Smooth muscle cell (in vitro differentiated cells): ENCODE results near the gene PCSK4. TPM values are rescaled to one million over a fixed set of nuclear protein-coding genes. Genes with fewer than 3 reads are reported as not detected.

ENCODE experiments used
- DNase-seq: peaks from one replicate; lab custom pipeline; 2025; ENCODE audit not compliant: unreplicated experiment; lab: John Stamatoyannopoulos, UW
- H2AFZ ChIP-seq: fragments of 200-600 bp; sonication (generic); 2 replicates; pipeline ENCODE4 v1.6.0; 2016; ENCODE audit warnings: antibody characterized with exemption, low read depth, mild to moderate bottlenecking
- H3F3A ChIP-seq: fragments of 200-600 bp; sonication (generic); 2 replicates; pipeline ENCODE4 v1.6.0; 2017; ENCODE audit warnings: antibody characterized with exemption, low read depth
- H3K27ac ChIP-seq: fragments of 200-600 bp; sonication (generic); 2 replicates; pipeline ENCODE4 v1.5.1; 2016; ENCODE audit warnings: low read depth, mild to moderate bottlenecking
- H3K27me3 ChIP-seq: fragments of 200-600 bp; sonication (generic); 2 replicates; pipeline ENCODE4 v1.6.1; 2016; ENCODE audit warnings: low read depth, mild to moderate bottlenecking
- H3K36me3 ChIP-seq: fragments of 200-600 bp; sonication (generic); 2 replicates; pipeline ENCODE4 v1.5.1; 2016; ENCODE audit warnings: low read depth
- H3K4me1 ChIP-seq: fragments of 200-600 bp; sonication (generic); 2 replicates; pipeline ENCODE4 v1.5.1; 2016; ENCODE audit warnings: low read depth
- H3K4me2 ChIP-seq: fragments of 200-600 bp; sonication (generic); 2 replicates; pipeline ENCODE4 v1.6.0; 2016; ENCODE audit warnings: mild to moderate bottlenecking
- H3K4me3 ChIP-seq: fragments of 200-600 bp; sonication (generic); 2 replicates; pipeline ENCODE4 v1.5.1; 2016; ENCODE audit warnings: mild to moderate bottlenecking
- H3K79me2 ChIP-seq: fragments of 200-600 bp; sonication (generic); 2 replicates; pipeline ENCODE4 v1.6.0; 2016; ENCODE audit warnings: low read depth, mild to moderate bottlenecking
- H3K9ac ChIP-seq: fragments of 200-600 bp; sonication (generic); 2 replicates; pipeline ENCODE4 v1.6.0; 2016; ENCODE audit warnings: low read depth
- H3K9me3 ChIP-seq: fragments of 200-600 bp; sonication (generic); replicated peaks from 2 replicates; pipeline ENCODE4 v1.5.1; 2016; ENCODE audit warnings: low read depth
- H4K20me1 ChIP-seq: fragments of 200-600 bp; sonication (generic); 2 replicates; pipeline ENCODE4 v1.6.0; 2016; ENCODE audit warnings: low read depth
- CTCF ChIP-seq: fragments of 200-600 bp; sonication (generic); IDR thresholded peaks from 2 replicates; pipeline ENCODE4 v1.5.1; 2017; ENCODE audit warnings: borderline replicate concordance, mild to moderate bottlenecking, antibody characterized with exemption; ENCODE audit not compliant: insufficient read depth, poor library complexity, severe bottlenecking
- WGBS: methylation state at CpG from one replicate; pipeline ENCODE4 v1.1.7; 2016; ENCODE audit warnings: low lambda C conversion rate; 5-methylcytosine and 5-hydroxymethylcytosine counted together
- polyA plus RNA-seq: library from polyadenylated mRNA; unstranded; fragments of >200 nt; fragmentation: Nextera tagmentation; extraction: Ambion mirVana; gene quantifications from 2 replicates; pipeline ENCODE4 v1.2.1, GENCODE V29; 2016
- total RNA-seq: library from RNA; depleted of rRNA; stranded (reverse); fragments of >200 nt; gene quantifications from 2 replicates; pipeline ENCODE4 v1.2.3, GENCODE V29; 2014

PCSK4 gene
- total and polyA plus RNA-seq, 2 experiments from 2014 or later, result 1.7 to 8.7 TPM

- Histone ChIP-seq H2AFZ (no peak within 1 kb of the TSS), H3K9me3 (no peaks in the 10 kb centered on the region)
Observed at GRCh38 chr19:1449467-1450442, 40.4 kb downstream of the PCSK4 start, which contains the start of gene APC2. TSS of gene APC2 (plus strand) at chr19:1450121. CDS start at chr19:1453002, 2,881 bp downstream.

GRCh38 chr19:1447944-1448343 lies 42.2 kb downstream of the PCSK4 start:
- H4K20me1 ChIP-seq, result peaks cover 42% of the 10 kb centered on the region
- WGBS, result 92% methylated on average over 6 of the region's 9 CpGs

More at GRCh38 chr19:1449467-1450442, 40.4 kb downstream of the PCSK4 start, which contains the start of gene APC2:
- H3K4me3 ChIP-seq, result no peak within 1 kb of the TSS
- H3K36me3 ChIP-seq, result no peaks in the 10 kb centered on the region
- TF ChIP-seq CTCF, result no peak
- WGBS, result 21% methylated on average over 27 of the region's 74 CpGs
- H3K9ac ChIP-seq, result no peak within 1 kb of the TSS
- H3K4me1 ChIP-seq, result peaks cover 19% of the 10 kb centered on the region
- peaks cover 25% of the 10 kb centered on the region for H4K20me1 ChIP-seq
- no peaks in the 10 kb centered on the region for H3K79me2 ChIP-seq
- H3K27me3 ChIP-seq, result peaks cover 92% of the 10 kb centered on the region
- H3F3A ChIP-seq, result no peaks in the 10 kb centered on the region
- no peak for DNase-seq
- H3K4me2 ChIP-seq, result peak within 1 kb of the TSS; percentile 39
- H3K27ac ChIP-seq, result no peak within 1 kb of the TSS

GRCh38 chr19:1447504-1447903 lies 42.6 kb downstream of the PCSK4 start:
- TF ChIP-seq CTCF, result no peak
- WGBS, result 46% methylated on average over 4 of the region's 4 CpGs

More at GRCh38 chr19:1447944-1448343, 42.2 kb downstream of the PCSK4 start:
- no peak for DNase-seq
- no peak overlapping the region for H3K9ac ChIP-seq
- H2AFZ ChIP-seq, result no peak overlapping the region
- H3K27me3 ChIP-seq, result peaks cover 73% of the 10 kb centered on the region
- no peak overlapping the region for H3K4me3 ChIP-seq
- H3K4me1 ChIP-seq, result peaks cover 17% of the 10 kb centered on the region
- H3F3A ChIP-seq, result peaks cover 7% of the 10 kb centered on the region
- H3K9me3 ChIP-seq, result no peaks in the 10 kb centered on the region
- H3K4me2 ChIP-seq, result no peak overlapping the region
- H3K27ac ChIP-seq, result no peak overlapping the region
- no peaks in the 10 kb centered on the region for H3K36me3 ChIP-seq
- no peak for TF ChIP-seq CTCF
- H3K79me2 ChIP-seq, result no peaks in the 10 kb centered on the region

More at GRCh38 chr19:1447504-1447903, 42.6 kb downstream of the PCSK4 start:
- Histone ChIP-seq H3K27ac (no peak overlapping the region), H3K9ac (no peak overlapping the region), H3K79me2 (no peaks in the 10 kb centered on the region), H3K27me3 (peaks cover 69% of the 10 kb centered on the region), H3K4me2 (no peak overlapping the region), H3K36me3 (no peaks in the 10 kb centered on the region), H3K9me3 (no peaks in the 10 kb centered on the region), H3K4me3 (no peak overlapping the region), H3K4me1 (peaks cover 12% of the 10 kb centered on the region), H2AFZ (no peak overlapping the region), H3F3A (peaks cover 11% of the 10 kb centered on the region), H4K20me1 (peaks cover 47% of the 10 kb centered on the region)
- DNase-seq, result no peak
